Kidney epithelial cell (primary cell): ENCODE data around the gene CDC42EP5. TPM values are rescaled to one million over a fixed set of nuclear protein-coding genes. Genes with fewer than 3 reads are reported as not detected.
A peak's percentile ranks its signal among the peaks of the same experiment; 100 is the strongest.

Experiments
- DNase-seq: peaks from one replicate; pipeline ENCODE4 v3.0.0-alpha.2; 2010; ENCODE audit warnings: low read depth
- H3K27me3 ChIP-seq: 2 replicates; pipeline ENCODE4 v1.6.0; 2011; ENCODE audit warnings: low read length; ENCODE audit not compliant: control insufficient read depth, insufficient read depth
- H3K36me3 ChIP-seq: 2 replicates; pipeline ENCODE4 v1.5.1; 2011; ENCODE audit warnings: low read length; ENCODE audit not compliant: control insufficient read depth, insufficient read depth
- H3K4me3 ChIP-seq: 2 replicates; pipeline ENCODE4 v1.5.1; 2011; ENCODE audit warnings: low read depth, mild to moderate bottlenecking, control low read depth, low read length
- CTCF ChIP-seq: IDR thresholded peaks from 2 replicates; pipeline ENCODE4 v1.5.1; 2011; ENCODE audit warnings: mild to moderate bottlenecking, moderate library complexity, low read length, control low read depth, inconsistent platforms; ENCODE audit not compliant: insufficient read depth, poor library complexity, severe bottlenecking
- total RNA-seq: library from RNA; depleted of rRNA; stranded (reverse); fragments of >200 nt; gene quantifications from 2 replicates; pipeline ENCODE4 v1.2.3, GENCODE V29; 2015

The CDC42EP5 gene
- total RNA-seq, 1 donor from 2014 or later = 24.4 TPM

GRCh38 chr19:54439174-54439851 lies 33.8 kb downstream of the CDC42EP5 start:
- no peaks in the 10 kb centered on the region for H3K27me3 ChIP-seq
- no peak overlapping the region for H3K4me3 ChIP-seq
- peak; percentile 63 for TF ChIP-seq CTCF
- no peak for DNase-seq
- no peaks in the 10 kb centered on the region for H3K36me3 ChIP-seq

DNA sequence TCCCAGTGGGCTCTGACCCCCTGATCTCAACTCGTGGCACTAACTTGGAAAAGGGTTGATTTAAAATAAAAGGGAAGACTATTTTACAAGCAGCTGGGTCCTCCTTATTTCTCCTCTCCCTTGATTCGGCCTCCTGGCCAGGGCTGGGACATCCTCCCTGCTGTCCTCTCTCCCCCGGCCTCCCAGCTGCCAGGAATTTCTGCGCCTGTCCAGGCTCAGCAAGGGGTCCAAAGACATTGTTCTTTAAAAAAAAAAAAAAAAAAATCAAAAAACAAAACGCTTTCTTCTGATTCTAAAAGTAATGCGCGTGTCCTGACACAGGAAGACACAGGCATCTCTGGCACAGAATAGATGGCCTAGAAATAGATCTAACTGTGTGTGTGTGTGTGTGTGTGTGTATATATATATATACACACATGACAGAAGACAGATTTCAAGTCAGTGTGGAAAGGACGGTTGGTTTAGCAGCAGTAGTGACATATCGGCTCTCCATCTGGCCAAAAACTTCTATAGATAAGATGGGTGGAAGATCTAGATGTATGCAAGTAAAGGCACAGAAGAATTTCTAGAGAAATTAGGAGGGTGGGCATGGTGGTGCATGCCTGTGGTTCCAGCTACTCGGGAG lies 36.4 kb downstream of the CDC42EP5 start:
- DNase-seq = no peak
- Histone ChIP-seq H3K36me3 (no peaks in the 10 kb centered on the region), H3K27me3 (peaks cover 4% of the 10 kb centered on the region), H3K4me3 (no peak overlapping the region)
- TF ChIP-seq CTCF = no peak

GRCh38 chr19:54436031-54436523 lies 37.0 kb downstream of the CDC42EP5 start:
- no peak for TF ChIP-seq CTCF
- DNase-seq = no peak
- peaks cover 4% of the 10 kb centered on the region for H3K27me3 ChIP-seq
- H3K4me3 ChIP-seq = no peak overlapping the region
- H3K36me3 ChIP-seq = no peaks in the 10 kb centered on the region

- no peak for TF ChIP-seq CTCF
- H3K4me3 ChIP-seq = no peak overlapping the region
- DNase-seq = no peak
- no peaks in the 10 kb centered on the region for H3K36me3 ChIP-seq
- H3K27me3 ChIP-seq = peaks cover 9% of the 10 kb centered on the region
These were observed 37.5 kb downstream of the CDC42EP5 start for GRCh38 chr19:54435551-54436016.

GRCh38 chr19:54434873-54435214 lies 38.3 kb downstream of the CDC42EP5 start:
- no peak overlapping the region for H3K4me3 ChIP-seq
- no peak for DNase-seq
- no peak for TF ChIP-seq CTCF
- no peaks in the 10 kb centered on the region for H3K36me3 ChIP-seq
- peaks cover 15% of the 10 kb centered on the region for H3K27me3 ChIP-seq
